Stimulated activated CD4-positive, alpha-beta T cell treated with anti-CD3 and anti-CD28 coated beads, Interleukin-1b, Interleukin-23, amount 100 ng/mL, for 48 hours (primary cell): ENCODE results near the gene STT3A.
"Not testable (repeated sequence)": the region's sequence is repeated elsewhere in the genome, so short reads cannot be mapped to it uniquely, and the experiment has no call there.

Experiments used
- DNase-seq: peaks from one replicate; pipeline ENCODE4 v3.0.0-alpha.2; 2020

The STT3A gene

DNA sequence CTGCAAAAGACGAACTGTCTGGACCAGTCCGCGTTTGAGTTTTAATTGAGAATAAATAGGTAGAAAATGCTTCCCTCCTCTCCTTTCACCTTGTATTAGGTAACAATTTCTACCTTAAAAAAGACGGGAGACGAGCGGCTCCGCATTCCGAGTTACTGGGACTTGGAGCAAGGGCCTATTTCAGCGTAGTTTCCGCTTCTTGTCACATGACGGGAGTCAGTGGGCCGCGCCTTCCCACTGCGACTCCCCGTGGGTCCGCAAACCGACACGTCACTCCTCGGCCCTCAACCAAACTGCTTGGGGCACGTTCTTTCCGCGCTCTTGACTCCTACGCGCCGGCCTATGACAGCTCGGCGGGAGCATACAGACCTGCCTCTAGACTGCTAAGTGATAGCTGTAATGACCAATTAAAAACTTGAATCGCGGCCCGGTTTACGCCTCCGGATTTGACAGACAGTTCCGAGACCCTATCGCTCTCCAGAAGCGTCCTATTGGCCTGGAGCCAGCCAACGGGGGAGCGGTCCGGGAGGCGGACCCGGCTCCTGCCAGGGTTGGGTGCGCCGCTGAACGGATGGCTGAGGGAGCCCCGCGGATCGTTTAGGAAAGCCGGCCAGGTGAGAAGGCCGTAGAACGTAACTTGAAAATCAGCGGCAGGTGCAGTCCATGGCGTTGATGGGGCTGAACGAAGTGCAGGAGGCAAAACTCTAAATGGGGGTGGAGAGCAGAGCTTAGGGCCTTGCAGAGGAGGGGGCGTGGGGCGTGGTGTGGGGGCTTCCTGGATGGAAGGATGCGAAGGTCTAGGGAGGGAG is at the start of gene STT3A:
TSS of gene STT3A (plus strand) at position 548 of the 809 bp plus-strand sequence. CDS start 3,064 bp downstream, outside the sequence.
- DNase-seq, result peak; percentile 97

DNA sequence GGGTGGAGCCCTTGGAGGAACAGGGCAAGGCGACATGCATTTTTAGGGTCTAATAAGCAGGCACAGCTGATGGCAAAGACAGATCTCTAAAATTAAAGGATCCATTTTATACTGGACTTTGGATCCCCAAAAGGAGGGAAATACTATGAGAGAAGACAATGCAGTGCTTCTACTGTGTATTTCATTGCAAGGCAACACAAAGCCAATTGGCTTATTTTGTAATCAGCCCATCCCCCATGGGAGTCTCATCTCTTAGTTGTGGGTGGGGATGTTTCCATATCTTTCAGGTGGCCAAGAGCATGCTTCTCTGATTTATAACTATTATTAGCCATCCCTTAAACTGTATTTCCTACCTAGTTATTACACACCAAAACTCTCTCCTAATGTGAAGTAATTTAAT is 41.9 kb upstream of the STT3A start:
- DNase-seq, result no peak

DNA sequence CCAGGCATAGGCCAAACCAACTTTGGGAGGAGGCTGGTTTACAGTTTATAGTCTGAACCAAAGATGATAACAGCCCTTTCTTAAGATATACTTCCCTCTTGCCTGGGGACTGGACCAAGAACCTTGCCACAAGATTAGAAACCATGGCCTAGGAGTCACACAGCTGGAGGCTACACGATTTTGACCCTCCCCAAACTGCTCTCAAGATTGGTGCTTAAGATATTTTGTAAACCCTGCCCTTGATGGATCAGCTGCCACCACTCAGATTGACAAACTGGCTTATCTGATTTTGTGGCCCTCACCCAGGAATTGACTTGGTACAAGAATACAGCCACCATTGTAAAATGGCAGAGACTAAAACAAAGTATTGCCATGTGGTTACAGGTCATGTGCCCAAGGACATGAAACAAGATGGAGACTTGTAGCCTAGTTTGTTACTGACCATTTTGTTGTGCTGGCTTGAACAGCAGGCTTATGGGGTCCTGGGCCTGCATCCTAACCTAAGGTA is 40.8 kb upstream of the STT3A start:
- no peak for DNase-seq

DNA sequence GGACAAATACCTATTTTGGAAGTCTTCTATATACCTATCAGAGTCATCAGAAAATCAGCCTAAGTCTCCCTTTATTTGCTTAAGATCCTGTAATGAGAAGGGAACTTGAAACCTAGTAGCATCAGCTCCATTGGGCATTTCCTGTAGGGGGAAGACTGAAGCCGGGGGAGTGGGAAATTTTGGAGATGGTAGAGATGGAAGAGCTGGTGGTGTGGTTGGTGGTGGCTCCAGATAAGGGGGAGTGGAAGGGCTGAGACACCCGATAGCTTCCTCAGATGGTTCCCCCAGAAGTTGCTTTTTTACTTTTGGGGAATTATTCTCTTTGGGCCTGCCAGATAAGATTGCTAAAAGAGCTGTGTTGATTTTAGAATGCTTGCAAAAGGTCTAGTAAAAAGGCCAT is 39.7 kb upstream of the STT3A start:
- no peak for DNase-seq

- no peak for DNase-seq
Measured at GRCh38 chr11:125553357-125553756, 39.3 kb upstream of the STT3A start.

DNA sequence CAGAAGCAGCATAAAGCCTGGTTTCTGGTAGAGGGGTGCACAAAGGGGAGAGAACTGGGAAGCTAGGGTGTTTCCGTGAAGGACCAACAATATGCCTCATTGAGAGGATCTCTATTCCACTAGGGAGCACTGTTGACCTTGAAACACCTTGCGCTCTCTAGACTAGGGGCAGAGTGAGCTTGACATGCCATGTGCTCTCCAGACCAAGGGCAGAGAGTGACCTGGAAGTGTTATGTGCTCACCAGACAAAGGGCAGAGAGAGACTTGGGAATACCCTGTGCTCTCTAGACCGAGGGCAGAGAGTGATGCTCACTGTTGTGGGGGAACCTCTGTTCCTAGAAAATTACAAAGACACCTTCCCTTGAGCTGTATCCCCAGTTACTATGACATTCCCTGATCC is 38.6 kb upstream of the STT3A start:
- no peak for DNase-seq

GRCh38 chr11:125559888-125560287 is 32.8 kb upstream of the STT3A start:
- no peak for DNase-seq

DNA sequence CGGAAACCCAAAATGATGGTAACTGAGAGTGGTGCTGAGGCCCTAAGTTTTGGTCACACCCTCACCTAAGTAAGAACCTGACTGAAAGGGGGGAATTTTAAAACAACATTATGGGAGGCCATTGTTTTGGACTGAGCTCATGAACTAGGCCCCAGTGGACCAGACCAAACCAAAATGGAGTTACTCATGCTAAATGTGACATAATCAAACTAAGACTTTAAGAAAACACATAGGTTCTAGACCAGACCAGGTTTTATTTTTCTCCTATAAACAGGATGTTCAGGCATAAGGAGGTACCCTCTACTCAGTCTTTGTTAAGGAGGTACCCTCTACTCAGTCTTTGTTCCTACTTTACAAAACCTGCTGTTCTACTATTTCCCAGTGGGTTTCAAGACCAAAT is 30.7 kb upstream of the STT3A start:
- DNase-seq, result no peak

DNA sequence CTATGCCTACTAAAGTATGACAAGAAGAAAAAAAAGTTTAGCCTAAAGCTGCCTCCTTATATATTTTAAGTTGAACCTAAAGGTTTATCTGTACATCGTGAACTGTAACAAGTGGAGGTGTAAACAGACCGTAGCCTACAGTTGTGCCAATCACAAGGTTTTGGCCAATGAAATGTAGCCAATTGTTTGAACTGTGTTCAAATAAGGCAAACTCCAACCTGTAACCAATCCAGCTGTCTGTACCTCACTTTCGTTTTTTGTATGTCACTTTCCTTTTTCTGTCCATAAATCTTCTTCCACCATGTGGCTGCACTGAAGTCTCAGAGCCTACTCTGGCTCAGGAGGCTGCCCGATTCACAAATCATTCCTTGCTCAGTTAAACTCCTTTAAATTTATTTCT is 30.2 kb upstream of the STT3A start:
- no peak for DNase-seq

GRCh38 chr11:125564357-125564756 is 28.3 kb upstream of the STT3A start:
- DNase-seq, result no peak

DNA sequence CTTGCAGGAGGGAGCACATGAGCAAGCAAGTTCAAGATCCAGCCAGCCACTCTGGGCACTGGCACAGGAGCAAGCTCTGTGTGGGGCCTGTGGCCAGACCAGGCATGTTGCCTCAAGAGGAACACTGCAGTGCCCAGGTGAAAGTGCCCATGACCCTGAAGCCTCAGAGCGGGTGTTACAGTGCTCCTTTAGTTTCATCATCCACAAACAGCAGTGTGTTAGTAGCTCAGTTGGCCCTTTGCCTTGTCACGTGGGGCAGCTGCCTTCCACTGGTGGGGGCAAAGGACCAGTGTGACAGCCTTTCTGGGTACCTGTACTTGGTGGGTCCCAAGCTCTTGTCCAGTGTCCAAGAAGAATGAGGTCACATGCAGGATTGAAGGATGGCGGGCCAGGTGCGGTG is 26.4 kb upstream of the STT3A start:
- DNase-seq, result no peak

DNA sequence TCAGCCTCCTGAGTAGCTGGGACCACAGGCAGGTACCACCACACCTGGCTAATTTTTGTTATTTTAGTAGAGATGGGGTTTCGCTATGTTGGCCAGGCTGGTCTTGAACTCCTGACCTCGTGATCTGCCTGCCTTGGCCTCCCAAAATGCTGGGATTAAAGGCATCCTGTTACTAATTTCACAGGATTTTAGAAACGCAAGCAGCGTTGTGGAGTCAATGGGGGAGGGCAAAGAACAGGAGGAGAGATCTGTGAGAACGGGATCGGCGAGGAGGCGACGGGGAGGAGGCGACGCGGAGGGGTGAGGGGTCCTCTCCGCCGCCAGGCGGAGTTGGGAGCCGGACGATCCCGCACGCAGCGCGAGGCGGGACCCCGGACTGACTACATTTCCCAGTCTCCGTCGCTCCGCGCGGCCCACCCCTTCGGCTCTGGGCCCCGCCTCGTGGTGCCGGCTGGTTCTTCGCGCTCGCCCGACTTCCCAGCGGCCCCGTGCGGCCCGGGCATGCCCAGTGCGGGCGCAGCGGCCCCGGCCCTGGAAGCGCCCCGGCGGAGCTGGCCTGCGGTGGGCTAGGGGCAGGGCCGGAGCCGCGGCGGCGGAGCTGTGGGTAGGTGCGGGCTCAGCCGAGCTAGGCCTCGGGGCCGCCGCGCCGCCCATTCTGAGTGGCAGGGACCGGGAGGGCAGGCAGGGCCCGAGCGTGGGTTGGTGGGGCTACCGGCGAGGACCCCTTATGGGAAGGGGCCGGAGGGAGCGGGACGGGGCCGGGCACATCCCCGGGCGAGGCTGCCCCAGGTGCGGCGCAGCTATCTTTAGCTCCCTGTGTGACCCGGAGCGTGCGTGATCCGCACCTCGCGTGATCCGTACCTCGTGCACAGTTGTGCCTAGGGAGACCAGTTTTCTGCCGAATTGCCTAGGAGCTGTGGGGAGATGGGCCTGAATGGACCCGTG is 23.4 kb upstream of the STT3A start, which contains the start of gene EI24:
TSS of gene EI24 (plus strand) at position 508 of the 945 bp plus-strand sequence. CDS start 3,051 bp downstream, outside the sequence.
- peak; percentile 90 for DNase-seq

DNA sequence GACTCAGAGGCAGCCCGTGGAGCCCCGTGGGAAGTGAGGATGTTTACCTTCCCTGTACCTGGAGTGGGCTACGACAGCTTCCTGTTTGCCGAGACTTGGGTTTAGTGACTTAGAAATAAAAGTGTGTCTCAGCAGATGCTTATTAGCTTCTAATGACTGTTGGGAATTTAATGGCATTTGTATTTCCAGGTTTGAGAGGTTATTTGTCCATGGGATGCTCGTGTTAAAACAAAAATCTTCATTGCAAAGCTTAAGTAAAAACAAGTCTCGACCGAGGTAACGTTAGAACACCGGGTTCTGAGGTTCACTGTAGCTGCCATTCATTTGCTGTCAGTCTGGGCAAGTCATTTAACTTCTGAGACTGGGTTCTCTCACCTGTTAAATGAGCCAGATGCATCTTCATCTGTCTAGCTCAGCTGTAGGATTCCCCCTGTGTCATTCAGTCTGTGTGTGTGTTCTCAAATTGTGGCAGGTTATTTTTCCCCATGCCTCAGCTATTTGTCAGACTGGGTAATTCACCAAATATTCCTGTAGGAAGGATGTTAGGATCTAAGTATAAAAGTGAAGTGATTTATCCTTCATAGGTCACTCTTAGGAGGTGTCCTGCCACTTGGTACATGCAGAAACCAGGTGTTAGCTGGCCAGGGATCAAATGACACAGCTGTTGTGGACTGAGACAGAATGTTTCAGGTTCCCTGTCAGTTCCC is 22.6 kb upstream of the STT3A start:
- peak; percentile 20 for DNase-seq

DNA sequence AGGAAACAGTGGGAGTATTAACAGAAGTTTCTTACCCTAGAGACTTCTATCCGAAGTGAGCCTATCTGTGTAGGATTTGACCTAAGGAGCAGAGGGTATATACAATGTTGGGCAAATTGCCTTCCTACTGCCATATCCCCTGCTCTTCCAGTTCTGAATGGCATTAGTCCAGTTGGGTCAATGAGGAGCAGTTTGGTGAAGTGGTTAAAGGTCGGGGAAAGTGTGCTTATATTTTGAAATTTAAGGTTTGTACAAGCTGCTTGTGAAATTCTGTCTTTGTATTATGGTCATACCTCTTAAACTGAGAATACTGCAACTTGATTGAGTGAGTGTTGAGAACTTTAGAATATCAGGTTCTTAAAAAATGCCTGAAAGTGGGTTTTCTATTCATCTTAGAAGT is 21.7 kb upstream of the STT3A start:
- DNase-seq, result no peak

DNA sequence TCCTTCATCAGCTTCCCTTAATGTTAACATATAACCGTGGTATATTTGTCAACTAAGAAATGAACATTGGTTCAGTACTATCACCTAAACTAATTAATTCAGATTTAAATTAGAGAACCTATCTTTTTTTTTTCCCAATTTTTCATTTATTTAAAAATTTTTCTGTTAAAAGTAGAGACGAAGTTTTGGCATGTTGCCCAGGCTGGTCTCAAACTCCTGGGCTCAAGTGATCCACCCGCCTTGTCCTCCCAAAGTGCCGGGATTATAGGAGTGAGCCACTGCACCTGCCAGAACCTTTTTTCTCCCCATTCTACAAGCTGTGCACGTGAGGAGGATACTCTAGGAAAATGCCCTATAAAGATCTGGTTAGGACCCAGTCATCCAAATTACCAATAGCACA is 19.7 kb upstream of the STT3A start:
- DNase-seq, result no peak

DNA sequence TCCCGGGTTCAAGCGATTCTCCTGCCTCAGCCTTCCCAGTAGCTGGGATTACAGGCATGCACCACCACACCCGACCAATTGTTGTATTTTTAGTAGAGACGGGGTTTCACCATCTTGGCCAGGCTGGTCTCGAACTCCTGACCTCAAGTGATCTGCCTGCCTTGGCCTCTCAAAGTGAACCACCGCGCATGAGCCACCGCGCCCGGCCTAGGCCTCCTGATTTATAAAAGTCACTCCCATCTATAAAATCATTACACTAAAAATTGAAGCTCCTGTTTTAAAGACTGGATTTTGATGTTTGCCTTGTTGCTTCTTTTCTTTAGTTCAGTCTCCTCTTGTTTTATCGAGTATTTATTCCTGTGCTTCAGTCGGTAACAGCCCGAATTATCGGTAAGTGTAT is 15.5 kb upstream of the STT3A start:
- DNase-seq, result not testable (repeated sequence)

GRCh38 chr11:125578783-125579182 is 13.9 kb upstream of the STT3A start:
- no peak for DNase-seq

GRCh38 chr11:125579811-125580210 is 12.8 kb upstream of the STT3A start:
- no peak for DNase-seq

DNA sequence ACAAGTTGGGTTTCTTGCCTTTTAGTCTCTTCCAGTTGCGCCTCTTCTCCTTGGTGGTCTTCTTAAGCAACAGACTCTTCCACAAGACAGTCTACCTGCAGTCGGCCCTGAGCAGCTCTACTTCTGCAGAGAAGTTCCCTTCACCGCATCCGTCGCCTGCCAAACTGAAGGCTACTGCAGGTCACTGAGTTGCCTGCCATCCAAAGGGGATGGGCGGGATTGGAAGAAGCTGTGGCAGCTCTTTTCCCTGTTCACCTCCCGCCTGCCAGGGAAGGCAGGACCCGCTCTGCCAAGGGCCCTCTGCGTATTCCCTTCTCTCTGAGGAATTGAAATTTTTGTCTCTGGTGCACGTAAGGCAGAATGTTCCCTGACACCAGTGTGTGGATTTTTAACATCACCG is 9.2 kb upstream of the STT3A start:
- DNase-seq, result no peak

DNA sequence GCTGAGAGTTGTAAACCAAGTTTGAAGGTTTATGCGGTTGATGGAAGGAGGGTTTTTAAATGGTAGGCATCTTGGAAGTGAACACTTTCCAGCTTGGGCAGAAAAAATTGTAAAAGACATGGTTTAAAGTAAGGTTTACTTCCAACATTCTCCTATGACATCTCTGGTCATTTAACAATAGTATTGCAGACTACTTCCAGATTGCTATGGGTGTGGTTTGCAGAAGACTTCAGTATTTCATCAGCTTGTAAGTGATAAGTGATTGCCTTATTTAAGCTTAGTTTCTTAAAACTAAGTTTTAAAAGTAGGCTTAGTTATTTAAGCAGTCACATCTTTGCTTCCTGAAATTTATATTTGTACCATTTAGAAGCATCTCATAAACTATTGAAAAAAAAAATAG is 7.2 kb upstream of the STT3A start:
- no peak for DNase-seq

- no peak for DNase-seq
Measured at GRCh38 chr11:125586623-125587022, 6.0 kb upstream of the STT3A start.

- DNase-seq, result no peak
Measured at GRCh38 chr11:125587480-125587879, 5.2 kb upstream of the STT3A start.

- no peak for DNase-seq
Measured at GRCh38 chr11:125588505-125588904, 4.1 kb upstream of the STT3A start.
